UCSD-AML1 (cell line): ENCODE data around the gene CCDC28A.

Experiments
- DNase-seq: peaks from one replicate; lab custom pipeline; 2025; ENCODE audit not compliant: unreplicated experiment; lab: John Stamatoyannopoulos, UW

CCDC28A gene

DNA sequence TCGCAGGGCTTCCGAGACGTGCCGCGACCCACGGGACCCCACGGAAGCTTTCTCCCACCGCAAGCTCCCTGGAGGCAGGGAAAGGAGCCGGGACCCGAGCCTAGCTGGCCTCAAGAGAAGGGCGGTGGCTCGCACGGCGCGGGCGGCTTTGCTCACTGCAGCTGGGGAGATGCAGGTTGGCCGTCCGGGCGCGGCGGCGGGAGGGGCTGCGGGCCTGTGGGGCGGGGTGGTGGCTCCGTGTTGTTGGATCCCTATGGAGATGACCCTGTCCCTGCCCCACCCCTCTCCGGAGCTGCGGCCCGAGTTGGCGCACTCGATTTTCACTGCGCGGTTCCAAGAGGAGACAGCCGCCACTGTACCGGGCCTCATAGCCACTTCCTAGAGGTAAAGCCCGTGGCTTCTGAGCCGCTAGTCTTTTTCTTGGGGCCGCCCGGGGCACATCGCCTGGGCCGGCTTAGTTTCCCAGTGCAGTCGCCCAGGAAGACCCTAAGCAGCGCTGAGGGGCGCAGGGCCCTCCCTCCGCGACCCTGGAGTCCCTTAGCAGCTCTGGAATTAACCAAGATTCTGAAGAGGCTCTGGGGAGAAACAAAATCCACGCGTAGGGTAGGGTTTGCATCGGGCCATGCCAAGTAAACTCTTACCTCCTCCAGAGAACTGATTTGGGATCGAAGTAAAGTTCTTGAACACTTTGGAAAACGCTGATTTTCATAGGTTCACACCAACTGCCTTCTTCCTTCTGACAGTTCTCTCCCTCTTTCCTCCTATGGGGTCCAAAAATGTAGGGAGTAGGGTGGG lies 22.4 kb downstream of the CCDC28A start, which contains the start of gene ECT2L:
Gene ECT2L (plus strand): TSS at position 279 of the 795 bp plus-strand sequence. CDS start 17,188 bp downstream, outside the sequence.
- DNase-seq: no peak

DNA sequence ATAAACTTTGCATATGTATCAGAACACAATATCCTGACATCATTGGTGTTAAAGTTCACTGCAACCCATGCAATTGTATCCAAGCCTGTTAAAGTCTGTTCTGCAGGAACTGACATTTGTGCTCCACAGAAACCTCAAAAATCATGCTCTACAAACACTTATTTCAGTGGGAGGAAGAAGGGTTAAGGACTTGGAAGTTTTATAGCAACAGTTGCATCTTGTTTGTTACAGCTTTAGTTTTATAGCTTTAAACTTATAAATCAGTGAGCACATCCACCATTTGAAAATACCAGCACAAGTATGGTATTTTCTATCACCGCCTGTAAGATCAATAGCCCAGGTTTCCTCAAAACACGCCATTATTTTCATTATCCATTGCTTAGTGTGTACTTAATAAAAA lies 23.2 kb downstream of the CCDC28A start:
- no peak for DNase-seq

DNA sequence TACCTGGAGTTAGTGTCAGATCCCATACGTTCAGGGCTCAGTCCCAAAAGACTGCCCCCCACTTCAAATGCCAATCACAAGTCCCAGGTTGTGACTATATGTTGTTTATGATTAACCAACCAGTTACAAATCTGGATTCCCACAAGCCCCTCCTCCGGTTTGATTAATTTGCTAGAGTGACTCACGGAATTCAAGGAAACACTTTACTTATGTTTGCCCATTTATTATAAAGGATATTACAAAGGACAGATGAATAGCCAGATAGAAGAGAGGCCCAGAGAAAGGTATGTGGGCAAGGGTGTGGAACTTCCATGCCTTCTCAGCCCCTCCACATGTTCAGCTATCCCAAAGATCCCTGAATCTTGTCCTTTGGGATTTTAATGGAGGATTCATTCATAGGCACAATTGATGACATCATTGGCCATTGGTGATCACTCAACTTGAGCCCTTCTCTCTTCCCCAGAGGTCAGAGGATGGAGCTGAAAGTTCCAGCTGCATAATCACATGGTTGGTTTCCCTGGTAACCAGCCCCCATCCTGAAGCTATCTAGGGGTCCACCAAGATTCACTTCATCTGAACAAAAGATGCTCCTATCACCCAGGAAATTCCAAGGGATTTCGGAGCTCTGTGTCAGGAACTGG lies 24.4 kb downstream of the CCDC28A start:
- DNase-seq: no peak

DNA sequence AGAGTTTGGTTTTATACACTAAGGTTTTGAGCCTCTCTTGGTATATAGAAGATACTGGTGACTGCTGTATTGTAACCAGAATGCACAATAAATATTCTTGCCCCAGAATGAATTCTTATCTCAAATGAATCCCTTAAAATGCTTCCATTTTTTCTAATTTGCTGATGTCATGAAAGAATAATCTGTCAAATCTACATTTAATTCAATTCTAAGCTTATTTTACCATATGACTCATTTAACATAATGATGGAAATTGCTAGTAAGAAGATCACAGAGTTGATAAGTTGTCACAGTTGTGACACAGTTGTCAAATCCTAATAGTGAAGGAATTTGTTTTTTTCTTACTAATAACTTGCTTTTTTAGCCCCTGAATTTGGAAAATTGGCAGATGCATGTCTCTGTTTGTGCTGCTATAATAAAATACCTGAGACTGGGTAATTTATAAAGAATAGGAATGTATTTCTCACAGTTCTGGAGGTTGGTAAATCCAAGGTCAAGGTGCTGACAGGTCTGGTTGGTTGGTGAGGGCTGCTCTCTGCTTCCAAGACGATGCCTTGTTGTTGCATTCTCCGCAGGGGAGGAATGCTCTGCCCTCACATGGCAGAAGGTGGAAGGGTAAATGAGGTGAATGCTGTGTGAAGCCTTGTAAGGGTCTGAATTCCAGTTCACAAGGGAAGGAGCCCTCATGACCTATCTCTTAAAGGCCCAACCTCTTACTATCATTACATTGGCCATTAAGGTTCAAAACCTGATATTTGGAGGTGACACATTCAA lies 27.0 kb downstream of the CCDC28A start:
- no peak for DNase-seq

DNA sequence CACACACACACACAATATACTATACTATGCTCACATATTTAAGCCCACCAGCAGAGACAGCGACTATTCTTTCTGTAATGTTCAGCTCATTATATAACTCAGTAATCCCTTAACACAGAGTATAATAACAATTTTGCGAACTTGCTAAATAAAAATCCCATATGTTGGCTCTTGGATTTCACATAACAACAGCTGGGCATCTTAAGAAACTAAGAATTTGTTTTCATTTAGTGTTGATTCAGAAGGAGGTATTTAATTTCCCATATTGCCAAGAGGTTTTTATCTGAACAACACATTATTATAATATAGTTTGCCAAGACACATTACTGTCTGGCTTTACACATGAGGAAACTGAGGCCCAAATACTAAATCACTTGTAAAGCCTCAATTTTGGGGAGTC lies 29.8 kb downstream of the CCDC28A start:
- no peak for DNase-seq

DNA sequence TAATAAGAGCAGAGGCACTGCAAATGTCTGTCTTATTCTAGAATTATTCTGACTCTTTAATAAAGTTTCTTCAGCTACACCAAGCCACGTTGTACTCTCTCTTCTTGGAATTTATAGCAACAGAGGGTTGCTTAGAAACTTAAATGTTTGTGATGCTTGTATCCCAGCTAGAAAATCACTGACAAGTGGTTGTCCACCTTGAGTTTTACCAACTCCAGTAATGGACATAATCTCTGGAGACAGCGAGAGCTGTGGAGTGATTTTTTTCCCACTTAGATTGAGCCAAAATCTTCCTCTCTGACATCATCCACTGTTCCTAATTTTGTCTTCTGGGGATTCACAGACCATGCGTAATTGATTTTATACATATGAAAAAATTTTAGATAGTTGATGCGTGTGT lies 30.3 kb downstream of the CCDC28A start:
- no peak for DNase-seq

DNA sequence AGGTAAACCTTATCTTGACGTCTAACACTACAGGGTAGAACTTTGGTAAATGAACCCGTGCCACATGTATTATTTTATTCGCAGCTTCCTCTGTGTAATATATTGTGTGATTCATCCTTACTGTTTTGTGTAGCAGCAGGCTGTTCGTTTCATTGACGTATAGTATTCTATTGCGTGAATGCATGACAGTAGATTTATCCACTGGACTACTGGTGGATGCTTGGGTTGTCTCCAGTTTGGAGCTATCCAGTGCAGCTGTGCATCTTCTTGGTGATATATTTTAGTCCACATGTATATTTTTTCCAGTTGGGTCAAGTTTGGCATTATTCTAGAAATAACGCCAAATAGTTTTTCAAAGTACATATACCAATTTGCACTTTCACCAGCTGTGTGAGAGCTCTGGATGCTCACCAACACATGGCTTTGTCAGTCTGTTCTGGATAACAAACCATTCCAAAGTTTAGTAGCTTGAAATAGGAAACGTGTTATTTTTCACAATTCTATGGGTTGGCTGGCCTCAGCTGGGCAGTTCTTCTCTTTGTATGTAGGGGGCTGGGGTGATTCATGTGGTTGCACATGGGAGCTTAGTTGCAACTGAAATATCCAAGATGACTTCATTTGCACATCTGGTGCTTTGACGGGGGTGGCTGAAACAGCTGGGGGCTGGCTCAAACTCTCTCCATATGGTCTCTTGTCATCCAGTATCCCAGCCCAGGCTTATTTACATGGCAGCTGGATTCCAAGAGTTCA lies 31.6 kb downstream of the CCDC28A start:
- DNase-seq: no peak

DNA sequence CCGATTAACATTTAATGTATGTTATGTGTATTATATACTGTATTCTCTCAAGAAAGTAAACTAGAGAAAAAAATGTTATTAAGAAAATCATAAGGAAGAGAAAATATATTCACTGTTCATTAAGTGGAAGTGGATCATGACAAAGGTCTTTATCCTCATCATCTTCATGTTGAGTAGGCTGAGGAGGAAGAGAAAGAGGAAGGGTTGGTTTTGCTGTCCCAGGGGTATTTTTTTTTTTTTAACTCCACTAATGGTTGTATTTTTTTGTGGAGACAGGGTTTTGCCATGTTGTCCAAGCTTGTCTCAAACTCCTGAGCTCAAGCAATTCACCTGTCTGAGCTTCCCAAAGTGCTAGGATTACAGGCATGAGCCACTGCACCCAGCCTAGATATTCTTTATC lies 33.3 kb downstream of the CCDC28A start:
- DNase-seq: no peak

DNA sequence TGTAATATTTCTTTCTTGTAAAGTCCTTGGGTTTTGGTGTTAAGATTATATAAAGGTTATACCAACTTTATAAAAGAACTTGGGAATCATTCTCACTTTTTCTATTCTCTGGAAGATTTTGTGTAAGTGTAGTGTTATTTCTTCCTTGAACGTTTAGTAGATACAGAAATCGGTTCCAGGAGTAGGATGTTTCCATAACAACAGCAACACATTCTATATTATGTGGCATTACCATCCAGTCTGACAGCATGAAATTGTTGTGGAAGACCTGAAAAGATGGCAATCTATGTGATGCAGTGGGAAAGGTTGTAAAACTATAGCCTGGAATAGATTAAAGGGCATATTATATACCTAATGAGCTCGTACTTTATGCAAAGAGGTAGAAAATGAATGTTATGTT lies 36.1 kb downstream of the CCDC28A start:
- no peak for DNase-seq

DNA sequence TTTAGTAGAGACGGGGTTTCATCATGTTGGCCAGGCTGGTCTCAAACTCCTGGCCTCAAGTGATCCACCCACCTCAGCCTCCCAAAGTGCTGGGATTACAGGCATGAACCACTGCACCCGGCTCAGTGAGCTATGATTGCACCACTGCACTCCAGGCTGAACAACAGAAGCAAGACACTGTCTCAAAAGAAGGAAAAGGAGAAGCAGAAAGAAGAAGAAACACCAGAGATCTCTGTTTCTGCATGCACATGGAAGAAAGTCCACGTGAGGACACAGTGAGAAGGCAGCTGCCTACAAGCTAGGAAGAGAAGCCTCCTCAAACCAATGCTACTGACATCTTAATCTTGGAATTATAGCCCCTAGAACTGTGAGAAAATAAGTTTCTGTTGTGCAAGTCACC lies 38.3 kb downstream of the CCDC28A start:
- DNase-seq: no peak

DNA sequence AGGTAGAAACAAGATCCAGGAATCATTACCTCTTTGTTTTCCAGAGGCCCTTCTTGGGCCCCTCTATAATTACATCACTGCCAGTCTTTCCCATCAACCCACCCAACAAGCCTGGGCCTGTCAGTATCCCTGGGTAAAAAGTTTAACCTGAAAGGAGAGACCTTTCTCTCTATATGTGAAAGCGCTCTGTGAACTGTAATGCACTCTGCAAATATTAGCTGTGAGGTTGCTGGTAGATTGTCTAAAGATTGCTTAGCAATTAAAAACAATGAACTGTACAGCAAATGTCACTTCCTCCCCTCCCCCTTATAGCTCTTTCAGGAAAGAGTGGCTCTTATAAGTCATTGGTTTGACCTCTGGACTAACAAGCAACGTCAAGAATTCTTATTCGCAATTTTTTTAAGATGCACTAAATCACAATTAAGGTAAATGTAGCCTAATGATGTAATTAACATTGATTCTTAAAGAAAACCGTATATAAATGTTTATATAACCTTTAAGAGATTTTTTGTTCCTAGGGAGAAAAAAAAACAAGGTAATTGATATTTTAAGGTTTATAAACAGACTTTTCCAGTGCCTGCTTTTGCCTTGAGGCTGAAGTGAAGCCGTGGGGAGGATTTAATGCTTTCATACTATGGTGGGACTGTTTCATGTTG lies 40.7 kb downstream of the CCDC28A start:
- no peak for DNase-seq

DNA sequence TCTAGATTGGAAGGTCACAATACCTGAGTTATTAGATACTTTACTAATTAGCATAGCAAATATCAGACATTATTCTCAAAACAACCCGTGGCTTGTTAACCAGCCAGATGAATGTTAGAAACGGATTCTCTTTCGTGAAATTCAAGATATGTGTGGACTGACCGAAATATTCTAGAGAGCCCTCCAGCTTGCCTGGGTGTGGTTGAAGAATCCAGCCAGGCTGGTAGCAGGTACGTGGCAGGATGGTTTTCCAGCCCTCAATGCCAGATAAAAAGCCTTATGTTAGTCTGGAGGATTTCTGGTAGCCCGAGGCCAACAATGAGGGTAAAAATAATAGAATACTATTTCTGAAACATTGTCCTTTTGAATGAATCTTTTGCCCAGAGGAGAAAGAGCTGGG lies 41.7 kb downstream of the CCDC28A start:
- DNase-seq: no peak

DNA sequence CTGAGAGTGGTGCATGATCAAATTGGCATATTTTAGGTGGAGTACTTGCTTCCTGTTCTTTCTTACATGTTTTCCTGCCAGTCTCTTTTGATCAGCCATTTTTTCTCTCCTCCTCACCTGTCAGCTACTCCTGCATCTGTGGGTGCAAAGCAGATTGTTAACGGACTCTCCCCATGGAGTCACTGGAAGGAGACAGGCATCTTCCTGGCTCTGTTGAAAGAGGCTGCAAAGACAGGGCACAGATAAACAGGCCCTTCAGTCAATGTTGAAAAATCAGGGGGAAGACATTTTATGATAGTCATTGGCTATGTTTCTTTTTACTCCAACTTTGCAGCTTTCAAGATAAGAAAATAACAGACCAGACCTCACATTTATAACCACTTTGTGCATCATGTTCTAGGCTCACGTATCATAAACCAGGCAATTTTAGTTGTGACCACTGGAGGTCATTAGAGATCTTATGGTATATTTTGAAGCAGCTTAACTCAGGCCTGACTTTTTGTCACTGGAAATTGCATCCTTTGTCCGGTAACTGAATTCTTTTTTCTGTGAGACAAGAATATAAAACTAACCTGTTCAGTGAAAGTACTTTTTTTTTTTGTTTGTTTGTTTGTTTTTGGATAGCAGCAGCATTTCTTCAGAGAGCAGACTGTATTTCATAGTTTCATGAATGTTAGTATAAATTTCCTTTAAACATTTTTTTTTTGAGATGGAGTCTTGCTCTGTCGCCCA lies 42.4 kb downstream of the CCDC28A start:
- DNase-seq: no peak

DNA sequence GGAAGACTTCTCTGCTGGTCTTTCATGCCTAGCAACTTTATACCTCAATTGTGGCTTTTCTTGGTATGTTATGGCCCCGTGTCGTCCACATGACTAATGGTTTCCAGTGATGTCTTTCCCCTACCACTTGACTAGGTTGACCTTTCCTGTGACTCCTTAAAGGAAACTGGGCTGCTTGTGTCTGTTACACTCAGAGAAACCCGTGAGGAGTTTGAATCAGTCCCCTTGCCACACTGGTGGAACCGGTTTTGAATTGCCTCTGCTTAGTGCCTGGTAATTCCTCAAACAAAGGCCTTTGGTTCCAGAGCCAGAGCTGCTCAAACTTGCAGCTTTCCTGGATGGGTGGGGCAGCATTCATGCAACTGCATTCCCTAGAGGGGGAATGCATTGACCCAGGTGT lies 44.2 kb downstream of the CCDC28A start:
- DNase-seq: no peak

DNA sequence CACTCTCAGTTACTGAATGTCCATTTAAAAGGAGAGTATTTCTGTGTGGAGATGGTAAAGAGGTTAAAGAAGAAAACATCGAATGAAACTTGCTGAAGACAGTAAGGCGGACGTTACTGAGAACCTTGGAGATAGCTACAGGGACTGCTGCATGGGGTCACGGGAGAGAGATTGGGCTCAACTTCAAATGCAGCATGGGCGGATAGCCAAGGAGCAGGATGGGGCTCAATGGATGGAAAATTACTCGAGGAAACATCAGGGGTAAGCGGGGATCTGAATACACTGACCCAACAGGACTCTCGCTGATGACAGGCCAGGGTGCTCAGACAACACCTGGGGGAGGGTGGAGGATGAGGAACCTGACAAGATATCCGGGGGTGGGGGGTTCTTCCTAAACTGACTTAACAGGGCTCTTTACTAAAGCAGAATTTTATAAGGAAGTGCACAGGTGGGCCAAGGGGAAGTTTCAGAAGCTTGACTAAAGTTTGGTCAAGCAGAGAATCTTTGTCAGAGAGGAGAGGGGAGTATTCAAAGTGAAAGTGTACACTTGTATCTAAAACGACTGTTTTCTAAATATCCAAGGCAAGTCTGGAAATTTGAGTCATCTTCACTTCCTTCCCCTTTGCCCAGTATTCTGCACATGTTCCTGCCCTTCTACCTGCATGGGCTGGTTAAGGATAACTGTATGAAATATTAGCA lies 45.1 kb downstream of the CCDC28A start:
- no peak for DNase-seq

DNA sequence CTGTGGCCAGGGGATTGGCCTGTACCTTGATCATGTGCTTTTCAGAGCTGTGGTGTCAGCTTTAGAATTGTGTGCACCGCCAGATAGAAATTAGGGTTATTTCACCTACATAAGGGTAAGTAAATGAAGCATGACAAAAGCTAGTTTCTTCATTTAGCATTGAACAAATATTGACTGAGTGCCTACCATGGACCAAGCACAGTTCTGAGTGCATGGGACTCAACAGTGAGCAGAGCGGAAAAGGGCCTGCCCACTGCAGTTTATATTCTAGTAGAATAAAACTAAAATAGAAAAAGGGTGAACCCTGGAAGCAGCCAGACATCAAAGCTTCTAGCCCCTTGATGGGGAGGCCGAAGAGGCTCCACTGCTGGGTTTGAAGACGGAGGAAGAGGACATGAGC lies 48.0 kb downstream of the CCDC28A start:
- no peak for DNase-seq

DNA sequence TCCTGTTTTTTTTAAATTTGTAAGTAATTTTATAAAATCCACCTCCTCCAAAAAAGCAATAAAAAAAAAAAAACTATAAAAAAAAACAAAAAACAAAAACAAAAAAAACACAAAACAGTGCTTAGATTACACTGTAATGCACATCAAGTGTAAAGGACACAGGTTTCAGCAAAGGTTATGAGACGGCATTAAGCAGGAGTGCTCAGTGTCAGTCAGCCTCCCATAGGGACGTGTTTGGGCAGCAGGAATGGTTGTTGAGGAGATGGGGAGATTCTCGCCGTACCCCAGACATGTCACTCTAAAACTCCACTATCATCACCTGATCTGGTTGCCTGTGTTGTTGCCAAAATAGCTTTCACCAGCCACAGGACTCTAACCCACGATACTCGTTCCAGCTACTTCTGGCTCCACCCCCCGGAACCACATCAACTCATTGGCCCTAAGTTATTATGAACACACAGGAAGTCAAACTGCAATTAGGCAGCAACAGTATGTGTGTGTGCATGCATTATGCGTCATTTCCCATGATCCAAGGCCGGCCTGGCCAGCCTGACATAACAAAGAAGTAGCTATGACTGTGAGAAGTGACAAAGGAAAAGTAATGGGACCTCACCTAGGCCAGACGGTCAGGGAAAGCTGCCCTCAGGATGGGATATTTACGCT lies 51.0 kb downstream of the CCDC28A start:
- no peak for DNase-seq

DNA sequence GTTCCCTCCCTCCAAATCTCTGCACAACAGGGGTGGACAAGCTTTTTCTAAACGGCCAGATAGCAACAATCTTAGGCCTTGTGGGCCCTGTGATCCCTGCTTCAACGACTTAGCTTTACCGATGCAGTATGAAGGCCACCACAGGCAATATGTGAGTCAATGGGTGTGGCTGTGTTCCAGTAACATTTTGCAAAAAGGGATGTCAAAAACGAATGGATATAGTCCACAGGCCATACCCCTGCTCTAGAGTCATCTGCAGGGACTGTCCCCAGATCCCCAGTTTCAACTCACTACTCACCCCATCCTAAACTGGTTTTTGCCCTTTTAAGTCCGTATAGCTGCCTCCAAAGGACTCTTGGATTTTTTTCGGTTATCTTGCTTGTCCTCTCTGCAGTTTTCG lies 56.7 kb downstream of the CCDC28A start:
- no peak for DNase-seq

DNA sequence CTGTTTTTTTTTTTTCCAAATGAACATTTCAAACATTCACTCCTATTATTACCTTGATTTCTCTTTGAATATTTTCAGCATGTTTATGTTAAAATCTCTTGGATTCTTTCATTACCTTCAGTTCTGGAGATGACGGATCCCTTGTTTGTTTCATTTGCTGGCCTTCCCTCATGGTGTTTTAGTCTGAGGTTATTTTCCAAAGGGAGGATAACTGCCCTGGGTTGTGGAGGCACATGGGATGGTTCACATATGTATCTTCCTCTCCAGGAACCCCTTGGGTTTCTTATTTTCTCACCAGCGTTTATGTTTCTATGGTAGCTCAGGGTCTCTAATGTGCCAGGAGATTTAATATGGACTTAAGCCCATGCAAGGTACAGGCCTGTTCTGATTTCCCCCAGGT lies 58.6 kb downstream of the CCDC28A start:
- DNase-seq: no peak
